ENCODE results near the gene DOCK10. TPM values are rescaled to one million over a fixed set of nuclear protein-coding genes. Genes with fewer than 3 reads are reported as not detected.

DOCK10 gene
- polyA plus RNA-seq, 1 donor (not counting 4 experiments of a cell fraction or from before 2014, with no cell fraction given), result 2.5 TPM

GRCh38 chr2:224819075-224819474 is 223.2 kb downstream of the DOCK10 start:
- H3K4me1 ChIP-seq (ENCODE audit: control insufficient read depth, extremely low read depth, insufficient read depth, low read length), result peaks cover 12% of the 10 kb centered on the region
- dilution Hi-C loops (cut with MboI; ENCODE audit: extremely low pct_ligation_motif_present, low sequenced_read_pairs), result no loop called here
- H3K9me3 ChIP-seq (ENCODE audit: control insufficient read depth, low read depth, low read length), result no peaks in the 10 kb centered on the region
- H3K27me3 ChIP-seq (ENCODE audit: control insufficient read depth, extremely low read depth, insufficient read depth, low read length), result no peaks in the 10 kb centered on the region
- H3K9ac ChIP-seq (ENCODE audit: control insufficient read depth, extremely low read depth, insufficient read depth, low read length), result no peak overlapping the region
- TF ChIP-seq CTCF (optimal IDR thresholded peaks at IDR 0.05 in 1 of 3, IDR thresholded peaks at IDR 0.05 in 1 of 3, conservative IDR thresholded peaks at IDR 0.05 in 1 of 3; ENCODE audit: extremely low read depth in 1 of 3, insufficient read depth in 2 of 3, low read length in 3 of 3) (no peak), EZH2 (IDR thresholded peaks at IDR 0.05; ENCODE audit: low read length) (no peak)
- H3K9me1 ChIP-seq (ENCODE audit: control insufficient read depth, extremely low read depth, insufficient read depth, low read length), result no peaks in the 10 kb centered on the region
- H3K4me2 ChIP-seq (ENCODE audit: control insufficient read depth, extremely low read depth, insufficient read depth, low read depth, low read length), result no peak overlapping the region
- no peaks in the 10 kb centered on the region for H3K36me3 ChIP-seq (ENCODE audit: control insufficient read depth in 2 of 2, extremely low read depth in 1 of 2, insufficient read depth in 2 of 2, low read length in 2 of 2)
- H3K79me2 ChIP-seq (ENCODE audit: control insufficient read depth, insufficient read depth, low read length), result no peaks in the 10 kb centered on the region
- H2AFZ ChIP-seq (ENCODE audit: control insufficient read depth, low read length), result peak overlapping the region; percentile 30
- H3K4me3 ChIP-seq (ENCODE audit: control insufficient read depth in 2 of 3, extremely low read depth in 1 of 3, insufficient read depth in 2 of 3, low read depth in 1 of 3, low read length in 3 of 3), result no peak overlapping the region
- peak; percentile 44 for FAIRE-seq
- H3K27ac ChIP-seq (ENCODE audit: control insufficient read depth, insufficient read depth, low read length), result no peak overlapping the region
- DNase-seq (ENCODE audit: low read depth, low spot score), result no peak
- no peaks in the 10 kb centered on the region for H4K20me1 ChIP-seq (ENCODE audit: control insufficient read depth, extremely low read depth, insufficient read depth, low read length)

GRCh38 chr2:224817676-224818075 is 224.6 kb downstream of the DOCK10 start:
- H3K4me1 ChIP-seq (ENCODE audit: control insufficient read depth, extremely low read depth, insufficient read depth, low read length), result peaks cover 12% of the 10 kb centered on the region
- dilution Hi-C loops (cut with MboI; ENCODE audit: extremely low pct_ligation_motif_present, low sequenced_read_pairs), result no loop called here
- H3K4me3 ChIP-seq (ENCODE audit: control insufficient read depth in 2 of 3, extremely low read depth in 1 of 3, insufficient read depth in 2 of 3, low read depth in 1 of 3, low read length in 3 of 3), result no peak overlapping the region
- no peaks in the 10 kb centered on the region for H3K9me3 ChIP-seq (ENCODE audit: control insufficient read depth, low read depth, low read length)
- no peaks in the 10 kb centered on the region for H3K27me3 ChIP-seq (ENCODE audit: control insufficient read depth, extremely low read depth, insufficient read depth, low read length)
- no peak overlapping the region for H3K9ac ChIP-seq (ENCODE audit: control insufficient read depth, extremely low read depth, insufficient read depth, low read length)
- no peak for DNase-seq (ENCODE audit: low read depth, low spot score)
- no peaks in the 10 kb centered on the region for H3K9me1 ChIP-seq (ENCODE audit: control insufficient read depth, extremely low read depth, insufficient read depth, low read length)
- H4K20me1 ChIP-seq (ENCODE audit: control insufficient read depth, extremely low read depth, insufficient read depth, low read length), result no peaks in the 10 kb centered on the region
- no peak for FAIRE-seq
- no peaks in the 10 kb centered on the region for H3K36me3 ChIP-seq (ENCODE audit: control insufficient read depth in 2 of 2, extremely low read depth in 1 of 2, insufficient read depth in 2 of 2, low read length in 2 of 2)
- no peak overlapping the region for H3K4me2 ChIP-seq (ENCODE audit: control insufficient read depth, extremely low read depth, insufficient read depth, low read depth, low read length)
- H3K79me2 ChIP-seq (ENCODE audit: control insufficient read depth, insufficient read depth, low read length), result no peaks in the 10 kb centered on the region
- no peak overlapping the region for H2AFZ ChIP-seq (ENCODE audit: control insufficient read depth, low read length)
- TF ChIP-seq CTCF (optimal IDR thresholded peaks at IDR 0.05 in 1 of 3, IDR thresholded peaks at IDR 0.05 in 1 of 3, conservative IDR thresholded peaks at IDR 0.05 in 1 of 3; ENCODE audit: extremely low read depth in 1 of 3, insufficient read depth in 2 of 3, low read length in 3 of 3) (no peak), EZH2 (IDR thresholded peaks at IDR 0.05; ENCODE audit: low read length) (no peak)
- no peak overlapping the region for H3K27ac ChIP-seq (ENCODE audit: control insufficient read depth, insufficient read depth, low read length)
